Neural crest cell (in vitro differentiated cells): ENCODE measurements around the gene METTL17. TPM values are rescaled to one million over a fixed set of nuclear protein-coding genes. Genes with fewer than 3 reads are reported as not detected.

ENCODE experiments used
- DNase-seq: peaks from one replicate; pipeline ENCODE4 v3.0.0; 2021; ENCODE audit warnings: low read depth, mixed read lengths, low spot score
- H3K27ac Mint-ChIP-seq: one replicate; pipeline ENCODE4 v1.8.0; 2021; ENCODE audit warnings: mild to moderate bottlenecking, mixed read lengths; ENCODE audit not compliant: unreplicated experiment
- H3K27me3 Mint-ChIP-seq: 2 replicates; pipeline ENCODE4 v1.8.0; 2021; ENCODE audit warnings: low read depth, mild to moderate bottlenecking, mixed read lengths
- H3K36me3 Mint-ChIP-seq: 2 replicates; pipeline ENCODE4 v1.8.0; 2021; ENCODE audit warnings: low read depth, mild to moderate bottlenecking, mixed read lengths
- H3K4me1 Mint-ChIP-seq: 2 replicates; pipeline ENCODE4 v1.8.0; 2021; ENCODE audit warnings: mixed read lengths
- H3K4me3 Mint-ChIP-seq: one replicate; pipeline ENCODE4 v1.8.0; 2021; ENCODE audit warnings: mild to moderate bottlenecking, mixed read lengths
- H3K9me3 Mint-ChIP-seq: 2 replicates; pipeline ENCODE4 v1.8.0; 2021; ENCODE audit warnings: mixed read lengths
- total RNA-seq: library from RNA; stranded (reverse); gene quantifications from 2 replicates; pipeline ENCODE4 v1.2.1, GENCODE V29; 2021
- TF ChIP-seq, protein P1 (sequence below): fragments of 200-600 bp; sonication (generic); conservative IDR thresholded peaks from 2 replicates; pipeline ENCODE4 v1.5.0; 2021; ENCODE audit warnings: antibody characterized with exemption, mild to moderate bottlenecking

METTL17 gene
- total RNA-seq, 1 donor from 2014 or later, result 86.5 TPM

DNA sequence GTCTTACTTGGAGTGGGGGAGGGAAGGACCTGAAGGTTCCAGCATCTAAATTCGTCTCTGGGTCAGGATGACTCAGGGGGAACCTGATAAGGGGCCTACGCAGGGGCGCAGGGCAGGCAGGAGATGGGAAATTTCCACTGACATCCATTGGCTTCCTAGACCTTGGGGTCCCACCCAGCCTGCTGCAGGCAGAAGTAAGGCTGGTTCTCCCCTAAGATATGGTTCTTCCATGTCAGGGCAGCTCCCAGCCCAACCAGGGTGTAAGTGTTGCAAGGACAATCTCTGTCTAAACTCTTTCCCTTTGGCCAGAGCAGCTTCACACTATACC lies 37.2 kb downstream of the METTL17 start:
- Mint-ChIP-seq H3K27ac (no peak overlapping the region), H3K4me1 (peaks cover 19% of the 10 kb centered on the region), H3K36me3 (no peaks in the 10 kb centered on the region), H3K9me3 (no peaks in the 10 kb centered on the region), H3K27me3 (peaks cover 45% of the 10 kb centered on the region), H3K4me3 (peak overlapping the region; percentile 69)
- TF ChIP-seq, protein P1, sequence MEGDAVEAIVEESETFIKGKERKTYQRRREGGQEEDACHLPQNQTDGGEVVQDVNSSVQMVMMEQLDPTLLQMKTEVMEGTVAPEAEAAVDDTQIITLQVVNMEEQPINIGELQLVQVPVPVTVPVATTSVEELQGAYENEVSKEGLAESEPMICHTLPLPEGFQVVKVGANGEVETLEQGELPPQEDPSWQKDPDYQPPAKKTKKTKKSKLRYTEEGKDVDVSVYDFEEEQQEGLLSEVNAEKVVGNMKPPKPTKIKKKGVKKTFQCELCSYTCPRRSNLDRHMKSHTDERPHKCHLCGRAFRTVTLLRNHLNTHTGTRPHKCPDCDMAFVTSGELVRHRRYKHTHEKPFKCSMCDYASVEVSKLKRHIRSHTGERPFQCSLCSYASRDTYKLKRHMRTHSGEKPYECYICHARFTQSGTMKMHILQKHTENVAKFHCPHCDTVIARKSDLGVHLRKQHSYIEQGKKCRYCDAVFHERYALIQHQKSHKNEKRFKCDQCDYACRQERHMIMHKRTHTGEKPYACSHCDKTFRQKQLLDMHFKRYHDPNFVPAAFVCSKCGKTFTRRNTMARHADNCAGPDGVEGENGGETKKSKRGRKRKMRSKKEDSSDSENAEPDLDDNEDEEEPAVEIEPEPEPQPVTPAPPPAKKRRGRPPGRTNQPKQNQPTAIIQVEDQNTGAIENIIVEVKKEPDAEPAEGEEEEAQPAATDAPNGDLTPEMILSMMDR, result no peak
- no peak for DNase-seq

DNA sequence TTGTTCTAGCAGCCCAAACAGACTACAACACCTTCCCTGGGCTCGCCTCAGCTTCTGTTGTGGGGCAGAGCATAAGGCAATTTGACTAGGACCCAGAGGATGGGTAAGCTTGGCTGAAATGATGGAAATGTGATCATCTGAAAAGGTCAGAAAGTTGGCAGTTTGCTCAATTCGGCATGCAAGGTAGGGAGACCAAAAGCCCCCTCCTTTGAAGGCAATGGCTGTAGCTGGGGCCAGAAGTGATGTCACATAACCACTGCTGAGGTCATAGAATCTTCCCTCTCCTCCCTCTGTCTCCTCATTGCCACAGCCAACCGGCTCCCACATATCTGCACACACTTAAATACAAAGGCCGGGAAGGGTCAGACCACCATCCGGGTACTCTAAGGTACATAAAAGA lies 40.1 kb downstream of the METTL17 start, which contains the start of gene TPPP2:
Gene TPPP2 (plus strand): TSS at position 301 of the 400 bp plus-strand sequence. CDS start 365 bp downstream, outside the sequence.
- Mint-ChIP-seq H3K27me3 (peaks cover 17% of the 10 kb centered on the region), H3K27ac (no peak within 1 kb of the TSS)

DNA sequence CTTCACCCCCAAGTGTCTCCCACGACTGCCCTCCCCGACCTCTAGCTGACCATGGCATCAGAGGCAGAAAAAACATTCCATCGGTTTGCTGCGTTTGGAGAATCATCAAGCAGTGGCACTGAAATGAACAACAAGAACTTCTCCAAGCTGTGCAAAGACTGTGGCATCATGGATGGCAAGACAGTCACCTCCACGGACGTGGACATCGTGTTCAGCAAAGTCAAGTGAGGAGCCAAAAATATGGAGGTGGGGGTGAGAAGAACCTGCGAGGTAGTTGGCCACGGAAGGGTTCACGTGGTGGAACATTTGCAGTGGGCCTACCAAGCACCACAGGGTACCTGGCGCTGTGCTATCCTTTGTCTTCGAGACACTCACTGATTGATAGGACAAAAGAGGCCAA lies 40.8 kb downstream of the METTL17 start:
- TF ChIP-seq, protein P1, result no peak
- no peak for DNase-seq
- no peaks in the 10 kb centered on the region for H3K36me3 Mint-ChIP-seq
- H3K4me3 Mint-ChIP-seq, result no peak overlapping the region
- peaks cover 14% of the 10 kb centered on the region for H3K27me3 Mint-ChIP-seq
- peaks cover 4% of the 10 kb centered on the region for H3K4me1 Mint-ChIP-seq
- no peaks in the 10 kb centered on the region for H3K9me3 Mint-ChIP-seq
- H3K27ac Mint-ChIP-seq, result no peak overlapping the region

More for the DNA sequence above, 40.1 kb downstream of the METTL17 start, which contains the start of gene TPPP2:
- TF ChIP-seq, protein P1, result no peak
- H3K4me3 Mint-ChIP-seq, result no peak within 1 kb of the TSS
- DNase-seq, result no peak
- H3K36me3 Mint-ChIP-seq, result no peaks in the 10 kb centered on the region
- peaks cover 4% of the 10 kb centered on the region for H3K4me1 Mint-ChIP-seq
- no peaks in the 10 kb centered on the region for H3K9me3 Mint-ChIP-seq

DNA sequence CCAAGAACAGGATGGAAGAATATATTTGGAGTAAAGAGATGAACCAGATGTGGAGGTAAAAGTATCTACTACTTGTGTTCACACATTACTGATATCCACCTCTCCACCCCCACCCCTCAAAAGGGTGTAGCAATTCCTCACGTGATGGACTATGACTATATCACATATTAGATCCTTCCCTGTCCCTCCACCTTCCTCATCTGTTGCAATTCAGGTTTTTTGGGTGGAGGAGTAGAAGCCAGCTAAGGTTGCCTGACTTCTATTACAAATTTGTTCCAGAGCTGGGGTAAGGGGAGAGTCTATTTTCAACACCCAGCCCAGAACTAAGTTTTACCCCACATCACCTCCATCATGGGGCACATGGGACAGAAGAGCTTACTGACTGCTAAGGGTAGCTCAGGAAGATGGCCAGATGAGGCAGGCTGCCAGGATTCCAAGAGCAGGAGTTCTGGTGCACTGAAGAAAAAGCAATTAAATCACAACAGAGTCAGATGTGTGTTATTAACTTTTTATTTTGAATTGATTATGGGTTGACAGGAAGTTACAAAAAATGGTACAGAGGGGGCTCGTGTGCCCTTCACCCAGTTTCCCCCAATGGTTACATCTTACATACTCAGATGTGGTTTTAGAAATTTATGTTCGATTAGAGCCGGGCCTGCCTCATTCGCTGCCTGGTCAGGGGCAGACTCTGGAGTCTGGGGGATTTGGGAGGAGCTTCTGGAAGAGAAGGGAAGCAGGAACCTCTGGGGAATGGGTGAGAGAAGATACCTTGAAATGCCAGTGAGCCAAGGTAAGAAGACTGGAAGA lies 42.7 kb downstream of the METTL17 start:
- Mint-ChIP-seq H3K4me1 (no peaks in the 10 kb centered on the region), H3K27me3 (peaks cover 6% of the 10 kb centered on the region), H3K9me3 (no peaks in the 10 kb centered on the region), H3K27ac (no peak overlapping the region), H3K36me3 (no peaks in the 10 kb centered on the region), H3K4me3 (no peak overlapping the region)
- TF ChIP-seq, protein P1, result no peak
- no peak for DNase-seq

DNA sequence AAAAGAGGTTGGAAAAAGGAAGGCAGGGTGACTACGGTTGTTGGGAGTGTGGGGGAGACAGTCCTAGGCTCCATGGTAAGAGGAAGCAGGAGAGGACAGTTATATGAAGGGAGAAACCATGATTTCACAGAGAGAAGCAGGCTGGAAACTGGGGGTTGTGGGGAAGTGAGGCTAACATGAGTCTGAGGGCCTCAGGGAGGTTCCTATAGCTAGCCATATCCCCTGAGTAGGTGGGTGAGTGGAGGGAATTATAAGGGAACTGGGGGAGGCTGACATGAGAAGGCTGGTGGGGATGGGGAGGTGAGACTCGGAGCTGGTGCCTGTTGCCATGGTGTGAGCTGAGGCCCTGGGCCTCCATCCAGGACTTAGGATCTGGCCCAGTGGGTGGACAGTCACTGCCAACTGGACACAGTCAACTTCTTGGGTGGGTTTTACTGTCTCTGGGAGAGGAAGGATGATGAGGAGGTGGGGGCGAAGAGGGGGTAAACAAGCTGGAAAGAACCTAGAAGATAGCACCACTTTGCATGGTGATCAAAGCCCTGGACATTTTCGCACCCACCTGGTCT lies 43.4 kb downstream of the METTL17 start:
- Mint-ChIP-seq H3K36me3 (no peaks in the 10 kb centered on the region), H3K4me3 (no peak overlapping the region), H3K27me3 (peaks cover 6% of the 10 kb centered on the region)

More for the DNA sequence above, 43.4 kb downstream of the METTL17 start:
- H3K27ac Mint-ChIP-seq, result no peak overlapping the region
- H3K9me3 Mint-ChIP-seq, result no peaks in the 10 kb centered on the region
- DNase-seq, result no peak
- no peaks in the 10 kb centered on the region for H3K4me1 Mint-ChIP-seq
- TF ChIP-seq, protein P1, result no peak
